GM12892 (cell line): Measurements from ENCODE around the gene GOLIM4.

Experiments
- DNase-seq: peaks from one replicate; pipeline ENCODE4 v3.0.0; 2011; ENCODE audit not compliant: insufficient read length
- FAIRE-seq: peaks from 2 replicates; lab custom pipeline; 2011; peaks lifted over from hg19 to GRCh38; lab: Jason Lieb, UNC
- POLR2A ChIP-seq: IDR thresholded peaks from 2 replicates; pipeline ENCODE4 v1.6.1; 2011; ENCODE audit warnings: low read depth, low read length, control low read depth
- POLR2AphosphoS5 ChIP-seq: IDR thresholded peaks from 2 replicates; pipeline ENCODE4 v1.6.1; 2011; ENCODE audit warnings: low read depth, low read length, control low read depth
- TAF1 ChIP-seq: IDR thresholded peaks from 2 replicates; pipeline ENCODE4 v1.6.1; 2011; ENCODE audit warnings: low read depth, mild to moderate bottlenecking, control low read depth, low read length, borderline replicate concordance

GOLIM4 gene

DNA sequence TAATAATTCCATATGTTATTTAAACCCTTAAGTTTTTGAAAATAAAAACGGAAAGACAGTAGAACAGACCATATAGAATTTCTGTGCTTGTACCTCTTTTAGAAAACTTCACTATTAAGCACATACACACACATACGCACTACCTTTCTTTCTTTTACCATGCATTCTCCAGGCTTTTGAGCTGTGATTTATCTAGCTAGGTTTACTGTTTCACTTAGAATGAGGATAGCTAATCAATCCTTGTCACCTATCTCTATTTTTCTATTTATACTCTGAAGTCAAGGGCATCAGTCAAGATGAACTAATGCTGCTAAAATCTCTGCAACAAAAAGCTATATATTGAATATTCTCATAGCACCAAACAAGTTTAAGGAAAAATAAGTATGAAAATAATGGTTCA is 43.2 kb downstream of the GOLIM4 start:
- FAIRE-seq (no peak), DNase-seq (no peak)
- no peak for TF ChIP-seq POLR2A
- no peak for TF ChIP-seq TAF1
- no peak for TF ChIP-seq POLR2AphosphoS5

DNA sequence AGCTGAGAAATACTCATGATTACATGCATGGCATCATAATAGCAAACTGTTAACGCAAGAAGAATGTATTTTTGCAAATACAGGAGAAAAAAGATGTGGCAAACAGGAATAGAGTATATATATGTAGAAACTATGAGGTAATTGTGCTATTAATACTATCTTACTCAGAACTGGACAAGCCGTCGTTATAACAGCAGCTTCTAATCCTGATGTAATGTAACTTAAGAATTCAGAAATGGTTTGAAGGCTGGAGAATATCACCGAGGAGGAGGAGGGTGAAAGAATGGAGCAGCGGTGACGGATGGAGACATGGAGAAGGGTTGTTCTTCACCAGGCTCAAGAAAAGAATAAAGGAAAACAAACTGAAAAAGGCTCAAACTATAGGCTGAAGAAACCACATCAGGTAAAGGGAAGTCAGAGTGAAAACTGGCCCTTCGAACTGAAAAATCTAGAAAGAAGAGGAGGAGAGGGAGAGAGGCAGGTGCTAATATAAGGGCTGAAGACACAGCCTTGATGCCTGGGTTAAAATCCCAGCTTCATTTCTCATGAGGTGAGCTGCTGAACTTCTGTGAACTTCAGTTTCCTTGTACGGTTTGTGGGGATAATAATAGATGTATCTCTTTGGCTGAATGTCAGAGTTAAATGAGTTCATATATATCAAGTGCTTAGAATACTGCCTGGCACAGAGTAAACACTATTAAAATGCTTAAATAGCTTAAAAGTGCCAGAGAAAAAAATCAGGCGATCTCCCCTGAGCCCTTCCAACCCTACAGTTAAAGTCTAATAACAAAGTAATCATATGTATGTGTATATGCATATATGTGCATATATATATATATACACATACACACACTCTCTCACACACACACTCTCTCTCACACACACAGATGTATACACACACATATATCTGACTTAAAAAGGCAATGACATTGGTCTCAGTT is 43.9 kb downstream of the GOLIM4 start:
- TF ChIP-seq POLR2AphosphoS5 = no peak
- TF ChIP-seq TAF1 = no peak
- no peak for TF ChIP-seq POLR2A
- peak; percentile 33 for FAIRE-seq
- no peak for DNase-seq

DNA sequence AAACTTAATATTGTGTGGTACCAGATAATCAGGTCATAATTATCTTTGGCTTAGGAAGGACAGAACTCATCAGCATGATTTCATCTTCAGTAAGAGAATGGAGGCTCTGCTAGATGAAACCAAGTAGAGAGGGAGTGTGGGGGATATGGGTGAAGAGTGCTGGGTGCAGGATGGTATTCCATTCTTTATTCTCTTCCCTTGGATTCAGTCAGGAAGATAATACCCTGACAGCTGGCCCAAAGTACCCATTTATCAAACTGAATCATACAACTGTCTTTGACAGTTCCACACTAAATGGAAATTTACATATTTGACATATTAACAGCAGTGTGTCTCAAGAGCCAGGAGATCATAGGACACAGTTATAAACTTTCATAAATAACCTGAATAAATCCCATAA is 44.7 kb downstream of the GOLIM4 start:
- DNase-seq = no peak
- TF ChIP-seq POLR2A (no peak), TAF1 (no peak)
- FAIRE-seq = peak; percentile 65

DNA sequence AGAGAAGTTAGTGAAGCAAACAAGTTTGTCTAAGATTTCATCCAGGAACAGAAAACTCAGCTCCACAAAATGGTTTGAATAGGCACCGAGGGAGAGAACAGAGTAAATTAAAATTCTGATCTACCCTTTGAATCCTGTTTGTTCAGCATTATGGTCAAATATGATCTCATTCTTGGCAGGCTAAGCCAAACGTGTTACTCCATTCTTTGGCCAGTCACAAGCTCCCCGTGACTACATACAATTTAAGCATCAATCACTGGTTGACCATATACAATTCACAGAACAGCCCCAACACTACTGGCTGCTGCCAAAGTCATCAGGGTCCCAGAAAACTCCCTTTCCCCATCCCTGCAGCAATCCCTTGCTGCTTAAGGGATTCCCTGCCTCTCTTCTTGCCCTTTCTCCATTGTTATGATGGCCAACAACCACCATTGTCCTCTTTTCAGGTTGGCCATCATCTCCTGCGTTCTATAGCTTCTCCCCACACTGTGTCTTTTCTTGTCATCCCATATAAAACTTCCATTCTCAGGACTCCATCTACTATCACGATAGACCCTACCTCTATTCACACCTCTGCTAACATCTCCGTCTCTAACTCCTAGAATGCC is 46.3 kb downstream of the GOLIM4 start:
- DNase-seq = no peak
- TF ChIP-seq POLR2A (no peak), POLR2AphosphoS5 (no peak), TAF1 (no peak)
- no peak for FAIRE-seq

DNA sequence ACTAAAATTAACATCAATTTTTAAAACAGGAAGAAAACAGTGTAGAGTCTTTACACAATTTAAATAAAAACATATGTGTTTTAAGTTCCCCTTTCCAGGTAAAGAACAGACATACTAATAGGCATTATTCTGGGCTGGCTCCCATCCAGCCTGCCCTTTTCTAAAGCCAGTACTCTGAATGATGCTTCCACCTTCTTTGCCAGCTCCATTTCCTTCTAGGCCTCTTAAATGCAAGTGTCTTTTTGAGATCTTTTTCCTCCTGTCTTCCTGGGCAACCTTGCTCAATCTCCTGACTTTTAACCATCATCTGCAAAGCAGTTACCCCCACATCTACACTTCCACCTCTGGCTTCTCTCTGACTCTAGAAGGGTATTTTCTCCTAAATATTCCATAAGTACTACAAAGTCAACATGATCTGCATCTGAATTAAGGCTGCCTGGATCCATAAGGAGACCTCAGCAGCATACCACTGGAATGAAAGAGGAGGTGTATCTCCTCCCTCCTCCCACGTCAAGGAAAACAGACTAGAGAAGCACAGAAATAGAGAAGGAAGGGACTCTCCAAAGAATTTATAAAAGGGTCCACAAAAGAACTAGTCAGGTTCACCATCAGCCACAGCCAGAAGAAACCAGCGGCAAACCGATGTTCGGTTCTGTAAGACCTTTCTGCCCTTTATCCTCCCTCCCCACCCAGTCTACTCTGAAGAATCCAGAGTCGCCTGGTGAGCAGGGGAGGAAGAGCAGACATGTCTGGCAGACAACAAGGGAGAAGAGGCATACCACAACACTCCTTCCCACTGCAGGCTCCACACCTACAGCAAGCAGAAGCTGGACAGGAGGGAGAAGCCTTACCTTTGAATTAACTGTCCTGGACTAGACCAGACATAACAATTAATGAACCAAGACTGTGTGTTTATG is 47.1 kb downstream of the GOLIM4 start:
- no peak for DNase-seq
- TF ChIP-seq TAF1 = no peak
- TF ChIP-seq POLR2AphosphoS5 = no peak
- TF ChIP-seq POLR2A = no peak
- FAIRE-seq = no peak

DNA sequence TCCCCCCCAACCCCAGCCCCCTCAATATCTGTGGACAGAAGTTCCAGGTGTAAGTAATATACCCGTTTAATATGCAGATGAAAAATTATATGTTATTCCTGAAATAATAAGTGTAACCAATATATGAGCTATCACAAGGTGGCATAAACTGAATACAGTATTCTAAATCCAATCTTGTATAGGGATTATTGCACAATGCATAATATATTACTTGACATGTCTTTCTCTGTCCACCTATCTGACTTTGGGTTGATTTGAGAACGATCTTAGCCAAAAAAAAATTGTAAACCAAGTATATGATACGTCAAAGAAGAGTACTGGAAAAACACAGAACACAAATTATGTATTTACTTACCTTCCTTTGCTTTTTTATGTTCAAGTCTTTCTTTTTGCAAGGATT is 47.8 kb downstream of the GOLIM4 start:
- FAIRE-seq (no peak), DNase-seq (no peak)
- TF ChIP-seq POLR2AphosphoS5 = no peak
- TF ChIP-seq POLR2A = no peak
- TF ChIP-seq TAF1 = no peak

- peak; percentile 90 for FAIRE-seq
- no peak for DNase-seq
These were observed 48.4 kb downstream of the GOLIM4 start for GRCh38 chr3:168047190-168047795.

DNA sequence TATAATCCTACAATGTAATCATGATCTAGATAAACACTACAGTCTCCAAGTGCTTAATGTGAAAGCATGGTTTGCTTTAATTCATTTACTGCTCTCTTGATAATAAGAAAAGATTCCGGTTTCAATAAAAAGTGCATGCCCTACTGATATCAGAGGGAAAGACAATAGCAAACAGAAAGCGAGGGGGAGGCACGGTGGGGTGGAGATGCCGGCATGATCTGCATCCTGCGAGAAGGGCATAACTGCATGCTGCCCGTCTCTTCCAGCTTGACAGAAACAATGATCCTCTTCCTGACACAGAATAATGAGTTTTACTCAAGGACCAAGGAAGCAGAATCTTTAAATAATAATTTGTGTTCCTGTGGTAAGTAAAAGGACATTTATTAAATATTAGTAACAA is 51.7 kb downstream of the GOLIM4 start:
- DNase-seq (no peak), FAIRE-seq (no peak)
- TF ChIP-seq POLR2AphosphoS5 = no peak
- TF ChIP-seq TAF1 = no peak
- no peak for TF ChIP-seq POLR2A

More at GRCh38 chr3:168047190-168047795, 48.4 kb downstream of the GOLIM4 start:
- no peak for TF ChIP-seq POLR2AphosphoS5
- no peak for TF ChIP-seq TAF1
- TF ChIP-seq POLR2A = no peak

DNA sequence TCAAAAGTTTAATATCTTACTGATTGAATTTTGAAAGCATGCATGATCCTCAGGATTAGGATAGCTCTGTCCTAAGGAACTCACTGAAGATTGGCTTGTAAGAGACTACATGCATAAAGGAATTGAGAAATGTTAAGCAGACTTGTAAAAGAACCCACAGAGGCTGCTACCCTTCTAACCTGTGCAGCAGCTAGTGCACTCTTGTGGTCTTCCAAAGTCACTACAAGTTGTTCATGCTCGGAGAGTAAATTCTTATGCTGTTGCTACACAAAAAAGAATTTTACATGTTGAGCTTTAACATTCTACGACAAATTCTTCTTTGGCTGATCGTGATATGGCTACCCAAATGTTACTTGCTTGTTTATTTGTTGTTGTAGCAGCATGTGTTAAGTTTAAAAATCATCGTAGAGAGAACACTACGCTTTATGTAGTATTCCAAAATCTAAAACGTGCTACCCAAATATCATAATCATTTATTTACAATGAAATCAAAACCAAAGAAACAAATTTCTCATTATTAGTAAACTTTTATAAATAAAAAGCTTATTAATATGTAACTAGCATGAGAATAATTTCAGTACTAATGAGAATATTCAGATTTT is 55.0 kb downstream of the GOLIM4 start:
- DNase-seq (no peak), FAIRE-seq (peak; percentile 60)

GRCh38 chr3:168037020-168037419 is 58.7 kb downstream of the GOLIM4 start:
- no peak for FAIRE-seq
- no peak for DNase-seq
- TF ChIP-seq TAF1 = no peak
- TF ChIP-seq POLR2A = no peak
- TF ChIP-seq POLR2AphosphoS5 = no peak

More for the DNA sequence above, 55.0 kb downstream of the GOLIM4 start:
- TF ChIP-seq POLR2AphosphoS5 (no peak), TAF1 (no peak), POLR2A (no peak)
